ENCODE data around the gene EHD1. TPM values are rescaled to one million over a fixed set of nuclear protein-coding genes. Genes with fewer than 3 reads are reported as not detected.

EHD1 gene
- polyA plus RNA-seq, 1 donor (not counting 4 experiments of a cell fraction or from before 2014, with no cell fraction given) = 73.9 TPM

GRCh38 chr11:64919627-64920026 is 41.2 kb upstream of the EHD1 start:
- Histone ChIP-seq H3K4me2 (ENCODE audit: control insufficient read depth, extremely low read depth, insufficient read depth, low read depth, low read length) (no peak overlapping the region), H3K9me1 (ENCODE audit: control insufficient read depth, extremely low read depth, insufficient read depth, low read length) (no peaks in the 10 kb centered on the region), H3K27me3 (ENCODE audit: control insufficient read depth, extremely low read depth, insufficient read depth, low read length) (no peaks in the 10 kb centered on the region), H4K20me1 (ENCODE audit: control insufficient read depth, extremely low read depth, insufficient read depth, low read length) (no peaks in the 10 kb centered on the region), H3K79me2 (ENCODE audit: control insufficient read depth, insufficient read depth, low read length) (peaks cover 14% of the 10 kb centered on the region), H3K27ac (ENCODE audit: control insufficient read depth, insufficient read depth, low read length) (no peak overlapping the region), H3K9ac (ENCODE audit: control insufficient read depth, extremely low read depth, insufficient read depth, low read length) (no peak overlapping the region), H2AFZ (ENCODE audit: control insufficient read depth, low read length) (no peak overlapping the region), H3K36me3 (ENCODE audit: control insufficient read depth in 2 of 2, extremely low read depth in 1 of 2, insufficient read depth in 2 of 2, low read length in 2 of 2) (peaks cover 0 to 1% of the 10 kb centered on the region in 2 experiments), H3K4me1 (ENCODE audit: control insufficient read depth, extremely low read depth, insufficient read depth, low read length) (peaks cover 17% of the 10 kb centered on the region), H3K9me3 (ENCODE audit: control insufficient read depth, low read depth, low read length) (no peaks in the 10 kb centered on the region), H3K4me3 (ENCODE audit: control insufficient read depth in 2 of 3, extremely low read depth in 1 of 3, insufficient read depth in 2 of 3, low read depth in 1 of 3, low read length in 3 of 3) (no peak overlapping the region)
- dilution Hi-C loops (cut with MboI; ENCODE audit: extremely low pct_ligation_motif_present, low sequenced_read_pairs) = no loop called here
- TF ChIP-seq CTCF (optimal IDR thresholded peaks at IDR 0.05 in 1 of 3, IDR thresholded peaks at IDR 0.05 in 1 of 3, conservative IDR thresholded peaks at IDR 0.05 in 1 of 3; ENCODE audit: extremely low read depth in 1 of 3, insufficient read depth in 2 of 3, low read length in 3 of 3) (no peak), EZH2 (IDR thresholded peaks at IDR 0.05; ENCODE audit: low read length) (no peak)
- FAIRE-seq (no peak), DNase-seq (ENCODE audit: low read depth, low spot score) (no peak)

GRCh38 chr11:64918017-64918416 is 39.6 kb upstream of the EHD1 start:
- Histone ChIP-seq H3K36me3 (ENCODE audit: control insufficient read depth in 2 of 2, extremely low read depth in 1 of 2, insufficient read depth in 2 of 2, low read length in 2 of 2) (peaks cover 0 to 11% of the 10 kb centered on the region in 2 experiments), H3K27me3 (ENCODE audit: control insufficient read depth, extremely low read depth, insufficient read depth, low read length) (no peaks in the 10 kb centered on the region), H3K79me2 (ENCODE audit: control insufficient read depth, insufficient read depth, low read length) (peaks cover 14% of the 10 kb centered on the region), H3K4me1 (ENCODE audit: control insufficient read depth, extremely low read depth, insufficient read depth, low read length) (peaks cover 13% of the 10 kb centered on the region), H4K20me1 (ENCODE audit: control insufficient read depth, extremely low read depth, insufficient read depth, low read length) (no peaks in the 10 kb centered on the region), H3K9me1 (ENCODE audit: control insufficient read depth, extremely low read depth, insufficient read depth, low read length) (no peaks in the 10 kb centered on the region), H3K9me3 (ENCODE audit: control insufficient read depth, low read depth, low read length) (no peaks in the 10 kb centered on the region), H3K27ac (ENCODE audit: control insufficient read depth, insufficient read depth, low read length) (peak overlapping the region; percentile 76), H2AFZ (ENCODE audit: control insufficient read depth, low read length) (peak overlapping the region; percentile 76), H3K9ac (ENCODE audit: control insufficient read depth, extremely low read depth, insufficient read depth, low read length) (peak overlapping the region; percentile 95), H3K4me2 (ENCODE audit: control insufficient read depth, extremely low read depth, insufficient read depth, low read depth, low read length) (peak overlapping the region; percentile 100), H3K4me3 (ENCODE audit: control insufficient read depth in 2 of 3, extremely low read depth in 1 of 3, insufficient read depth in 2 of 3, low read depth in 1 of 3, low read length in 3 of 3) (peak overlapping the region; percentile 71 to 89 (median 87))
- no peak for DNase-seq (ENCODE audit: low read depth, low spot score)
- TF ChIP-seq CTCF (optimal IDR thresholded peaks at IDR 0.05 in 1 of 3, IDR thresholded peaks at IDR 0.05 in 1 of 3, conservative IDR thresholded peaks at IDR 0.05 in 1 of 3; ENCODE audit: extremely low read depth in 1 of 3, insufficient read depth in 2 of 3, low read length in 3 of 3) (peak in 1 of 3 experiments; percentile 22), EZH2 (IDR thresholded peaks at IDR 0.05; ENCODE audit: low read length) (no peak)
- FAIRE-seq = no peak
- dilution Hi-C loops (cut with MboI; ENCODE audit: extremely low pct_ligation_motif_present, low sequenced_read_pairs) = no loop called here
